Measurements from ENCODE around the gene SYNPO2. TPM values are rescaled to one million over a fixed set of nuclear protein-coding genes. Genes with fewer than 3 reads are reported as not detected.

The SYNPO2 gene
- total RNA-seq, 1 experiment from 2014 or later, result 0.28 TPM

DNA sequence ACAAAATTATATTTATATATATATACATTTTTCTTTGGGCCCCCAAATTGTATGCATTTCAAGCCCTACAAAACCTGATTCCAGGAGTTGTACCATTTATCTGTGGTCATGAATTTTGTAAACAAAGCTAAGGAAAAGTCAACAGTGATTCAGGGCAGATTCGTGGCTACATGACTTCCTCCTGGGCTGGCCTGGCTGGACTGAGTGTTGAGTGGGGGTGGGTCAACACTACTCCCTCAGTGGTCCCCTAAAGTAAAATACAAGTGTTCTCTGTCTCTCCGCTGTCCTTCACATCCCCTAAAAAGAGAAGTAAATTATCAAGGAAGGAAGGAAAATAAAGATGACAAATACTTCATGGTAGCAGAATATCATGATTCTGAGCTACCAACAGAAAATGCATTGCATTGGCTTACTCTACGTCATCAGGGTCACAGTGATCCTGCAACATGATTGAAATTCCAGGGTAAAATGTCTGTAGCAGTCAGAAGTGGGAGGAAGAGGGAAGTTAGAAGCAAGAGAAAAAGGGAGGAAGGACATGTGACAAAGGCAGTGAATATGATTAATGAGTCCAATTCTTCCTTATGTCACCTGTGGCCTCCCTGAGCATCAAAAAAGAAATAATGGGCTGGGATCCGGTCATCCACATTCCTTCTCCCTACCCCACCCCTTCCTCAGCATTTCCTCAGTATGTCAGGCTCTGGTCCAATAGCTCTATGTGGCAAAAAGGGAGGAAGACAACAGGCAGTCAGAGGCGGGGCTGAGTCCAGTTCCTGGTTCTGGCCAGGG is 204.6 kb downstream of the SYNPO2 start:
- no peak overlapping the region for H3K4me3 ChIP-seq (ENCODE audit: low read depth in 2 of 2, low read length in 2 of 2)

DNA sequence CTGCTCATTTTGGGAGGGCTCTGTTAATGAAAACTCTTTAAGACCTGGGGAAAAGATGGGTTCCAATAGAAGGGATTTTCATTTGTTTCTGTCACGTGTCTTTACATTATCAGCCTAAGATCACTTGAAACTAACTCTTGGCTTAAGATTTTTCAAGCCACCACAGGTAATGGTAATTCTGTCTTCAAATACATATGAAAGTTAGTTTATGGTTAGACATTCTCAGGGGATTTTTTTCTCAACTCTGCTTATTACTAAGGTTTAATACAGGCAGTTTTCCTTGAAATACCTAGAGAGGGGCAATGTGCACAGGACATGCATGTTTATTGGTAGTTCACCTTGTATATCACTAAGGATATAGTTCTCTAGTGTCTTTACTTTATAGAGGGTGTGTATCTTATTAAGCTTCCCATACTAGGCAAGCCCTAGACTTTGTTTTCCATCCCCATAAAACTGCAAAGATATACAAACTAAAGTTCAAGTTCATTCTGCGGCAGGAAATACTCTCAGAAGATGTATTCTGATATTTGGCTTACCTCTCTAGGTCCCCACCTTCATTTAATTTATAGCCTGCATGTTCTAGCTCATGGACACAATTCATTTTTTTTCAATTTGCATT is 208.7 kb downstream of the SYNPO2 start:
- intact Hi-C loops (cut with micrococcal nuclease; ENCODE audit: unreplicated experiment) (no loop called here), in situ Hi-C loops (cut with HindIII; ENCODE audit: low pct_unique_long_range_greater_than_20kb, low sequenced_read_pairs) (no loop called here)
- Histone ChIP-seq H3K27me3 (ENCODE audit: control insufficient read depth, insufficient read depth, low read length) (no peaks in the 10 kb centered on the region), H3K4me1 (ENCODE audit: control insufficient read depth, insufficient read depth, low read length) (no peaks in the 10 kb centered on the region), H3K36me3 (ENCODE audit: control insufficient read depth, insufficient read depth, low read length) (no peaks in the 10 kb centered on the region), H3K4me3 (ENCODE audit: low read depth in 2 of 2, low read length in 2 of 2) (no peak overlapping the region), H3K9me3 (ENCODE audit: control insufficient read depth, insufficient read depth, low read depth, low read length) (no peaks in the 10 kb centered on the region), H3K27ac (ENCODE audit: low read length) (no peak overlapping the region)
- ChIA-PET POLR2A (no interaction called here), CTCF (no interaction called here)
- no TSS peak for BruUV-seq (replicated peaks)
- TF ChIP-seq SIN3A (IDR thresholded peaks at IDR 0.05; ENCODE audit: borderline replicate concordance, insufficient read depth, low read depth, low read length), result no peak
- TF ChIP-seq, protein P1, sequence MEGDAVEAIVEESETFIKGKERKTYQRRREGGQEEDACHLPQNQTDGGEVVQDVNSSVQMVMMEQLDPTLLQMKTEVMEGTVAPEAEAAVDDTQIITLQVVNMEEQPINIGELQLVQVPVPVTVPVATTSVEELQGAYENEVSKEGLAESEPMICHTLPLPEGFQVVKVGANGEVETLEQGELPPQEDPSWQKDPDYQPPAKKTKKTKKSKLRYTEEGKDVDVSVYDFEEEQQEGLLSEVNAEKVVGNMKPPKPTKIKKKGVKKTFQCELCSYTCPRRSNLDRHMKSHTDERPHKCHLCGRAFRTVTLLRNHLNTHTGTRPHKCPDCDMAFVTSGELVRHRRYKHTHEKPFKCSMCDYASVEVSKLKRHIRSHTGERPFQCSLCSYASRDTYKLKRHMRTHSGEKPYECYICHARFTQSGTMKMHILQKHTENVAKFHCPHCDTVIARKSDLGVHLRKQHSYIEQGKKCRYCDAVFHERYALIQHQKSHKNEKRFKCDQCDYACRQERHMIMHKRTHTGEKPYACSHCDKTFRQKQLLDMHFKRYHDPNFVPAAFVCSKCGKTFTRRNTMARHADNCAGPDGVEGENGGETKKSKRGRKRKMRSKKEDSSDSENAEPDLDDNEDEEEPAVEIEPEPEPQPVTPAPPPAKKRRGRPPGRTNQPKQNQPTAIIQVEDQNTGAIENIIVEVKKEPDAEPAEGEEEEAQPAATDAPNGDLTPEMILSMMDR (IDR thresholded peaks at IDR 0.05), result no peak
- no peak for TF ChIP-seq TCF7L2 (IDR thresholded peaks at IDR 0.05; ENCODE audit: low read depth, low read length)
- no peak for TF ChIP-seq POLR2AphosphoS5 (IDR thresholded peaks at IDR 0.05; ENCODE audit: low read depth, low read length)
- TF ChIP-seq, protein P2, sequence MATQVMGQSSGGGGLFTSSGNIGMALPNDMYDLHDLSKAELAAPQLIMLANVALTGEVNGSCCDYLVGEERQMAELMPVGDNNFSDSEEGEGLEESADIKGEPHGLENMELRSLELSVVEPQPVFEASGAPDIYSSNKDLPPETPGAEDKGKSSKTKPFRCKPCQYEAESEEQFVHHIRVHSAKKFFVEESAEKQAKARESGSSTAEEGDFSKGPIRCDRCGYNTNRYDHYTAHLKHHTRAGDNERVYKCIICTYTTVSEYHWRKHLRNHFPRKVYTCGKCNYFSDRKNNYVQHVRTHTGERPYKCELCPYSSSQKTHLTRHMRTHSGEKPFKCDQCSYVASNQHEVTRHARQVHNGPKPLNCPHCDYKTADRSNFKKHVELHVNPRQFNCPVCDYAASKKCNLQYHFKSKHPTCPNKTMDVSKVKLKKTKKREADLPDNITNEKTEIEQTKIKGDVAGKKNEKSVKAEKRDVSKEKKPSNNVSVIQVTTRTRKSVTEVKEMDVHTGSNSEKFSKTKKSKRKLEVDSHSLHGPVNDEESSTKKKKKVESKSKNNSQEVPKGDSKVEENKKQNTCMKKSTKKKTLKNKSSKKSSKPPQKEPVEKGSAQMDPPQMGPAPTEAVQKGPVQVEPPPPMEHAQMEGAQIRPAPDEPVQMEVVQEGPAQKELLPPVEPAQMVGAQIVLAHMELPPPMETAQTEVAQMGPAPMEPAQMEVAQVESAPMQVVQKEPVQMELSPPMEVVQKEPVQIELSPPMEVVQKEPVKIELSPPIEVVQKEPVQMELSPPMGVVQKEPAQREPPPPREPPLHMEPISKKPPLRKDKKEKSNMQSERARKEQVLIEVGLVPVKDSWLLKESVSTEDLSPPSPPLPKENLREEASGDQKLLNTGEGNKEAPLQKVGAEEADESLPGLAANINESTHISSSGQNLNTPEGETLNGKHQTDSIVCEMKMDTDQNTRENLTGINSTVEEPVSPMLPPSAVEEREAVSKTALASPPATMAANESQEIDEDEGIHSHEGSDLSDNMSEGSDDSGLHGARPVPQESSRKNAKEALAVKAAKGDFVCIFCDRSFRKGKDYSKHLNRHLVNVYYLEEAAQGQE (IDR thresholded peaks at IDR 0.05; ENCODE audit: insufficient read depth in 1 of 2, low read depth in 2 of 2, low read length in 1 of 2), result no peak
- DNase-seq (ENCODE audit: low read depth, low spot score) (no peak), ATAC-seq (no peak)

More for the DNA sequence above, 204.6 kb downstream of the SYNPO2 start:
- Histone ChIP-seq H3K27me3 (ENCODE audit: control insufficient read depth, insufficient read depth, low read length) (no peaks in the 10 kb centered on the region), H3K36me3 (ENCODE audit: control insufficient read depth, insufficient read depth, low read length) (no peaks in the 10 kb centered on the region), H3K4me1 (ENCODE audit: control insufficient read depth, insufficient read depth, low read length) (no peaks in the 10 kb centered on the region), H3K27ac (ENCODE audit: low read length) (no peak overlapping the region), H3K9me3 (ENCODE audit: control insufficient read depth, insufficient read depth, low read depth, low read length) (no peaks in the 10 kb centered on the region)
- in situ Hi-C loops (cut with HindIII; ENCODE audit: low pct_unique_long_range_greater_than_20kb, low sequenced_read_pairs), result no loop called here
- no peak for ATAC-seq
- intact Hi-C loops (cut with micrococcal nuclease; ENCODE audit: unreplicated experiment), result no loop called here
- POLR2A ChIA-PET, result no interaction called here
- CTCF ChIA-PET, result no interaction called here
- TF ChIP-seq TCF7L2 (IDR thresholded peaks at IDR 0.05; ENCODE audit: low read depth, low read length) (no peak), SIN3A (IDR thresholded peaks at IDR 0.05; ENCODE audit: borderline replicate concordance, insufficient read depth, low read depth, low read length) (no peak), POLR2AphosphoS5 (IDR thresholded peaks at IDR 0.05; ENCODE audit: low read depth, low read length) (no peak)
- TF ChIP-seq, protein P2 (IDR thresholded peaks at IDR 0.05; ENCODE audit: insufficient read depth in 1 of 2, low read depth in 2 of 2, low read length in 1 of 2), result no peak
- TF ChIP-seq, protein P1 (IDR thresholded peaks at IDR 0.05), result no peak
- BruUV-seq (replicated peaks), result no TSS peak
- DNase-seq (ENCODE audit: low read depth, low spot score), result no peak
